ENCODE data around the gene DERA. TPM values are rescaled to one million over a fixed set of nuclear protein-coding genes. Genes with fewer than 3 reads are reported as not detected.

Gene DERA
- polyA plus RNA-seq, 1 donor (not counting 4 experiments of a cell fraction or from before 2014, with no cell fraction given) = 34.2 TPM

- Histone ChIP-seq H3K4me3 (ENCODE audit: control insufficient read depth in 2 of 3, extremely low read depth in 1 of 3, insufficient read depth in 2 of 3, low read depth in 1 of 3, low read length in 3 of 3) (no peak overlapping the region), H3K79me2 (ENCODE audit: control insufficient read depth, insufficient read depth, low read length) (peaks cover 17% of the 10 kb centered on the region), H3K9me1 (ENCODE audit: control insufficient read depth, extremely low read depth, insufficient read depth, low read length) (no peaks in the 10 kb centered on the region), H3K36me3 (ENCODE audit: control insufficient read depth in 2 of 2, extremely low read depth in 1 of 2, insufficient read depth in 2 of 2, low read length in 2 of 2) (no peaks in the 10 kb centered on the region), H3K27ac (ENCODE audit: control insufficient read depth, insufficient read depth, low read length) (no peak overlapping the region), H3K9me3 (ENCODE audit: control insufficient read depth, low read depth, low read length) (peaks cover 3% of the 10 kb centered on the region), H3K4me1 (ENCODE audit: control insufficient read depth, extremely low read depth, insufficient read depth, low read length) (no peaks in the 10 kb centered on the region), H4K20me1 (ENCODE audit: control insufficient read depth, extremely low read depth, insufficient read depth, low read length) (no peaks in the 10 kb centered on the region), H3K9ac (ENCODE audit: control insufficient read depth, extremely low read depth, insufficient read depth, low read length) (no peak overlapping the region), H2AFZ (ENCODE audit: control insufficient read depth, low read length) (no peak overlapping the region), H3K4me2 (ENCODE audit: control insufficient read depth, extremely low read depth, insufficient read depth, low read depth, low read length) (no peak overlapping the region), H3K27me3 (ENCODE audit: control insufficient read depth, extremely low read depth, insufficient read depth, low read length) (no peaks in the 10 kb centered on the region)
- no peak for FAIRE-seq
- no peak for DNase-seq (ENCODE audit: low read depth, low spot score)
- TF ChIP-seq, protein P1, sequence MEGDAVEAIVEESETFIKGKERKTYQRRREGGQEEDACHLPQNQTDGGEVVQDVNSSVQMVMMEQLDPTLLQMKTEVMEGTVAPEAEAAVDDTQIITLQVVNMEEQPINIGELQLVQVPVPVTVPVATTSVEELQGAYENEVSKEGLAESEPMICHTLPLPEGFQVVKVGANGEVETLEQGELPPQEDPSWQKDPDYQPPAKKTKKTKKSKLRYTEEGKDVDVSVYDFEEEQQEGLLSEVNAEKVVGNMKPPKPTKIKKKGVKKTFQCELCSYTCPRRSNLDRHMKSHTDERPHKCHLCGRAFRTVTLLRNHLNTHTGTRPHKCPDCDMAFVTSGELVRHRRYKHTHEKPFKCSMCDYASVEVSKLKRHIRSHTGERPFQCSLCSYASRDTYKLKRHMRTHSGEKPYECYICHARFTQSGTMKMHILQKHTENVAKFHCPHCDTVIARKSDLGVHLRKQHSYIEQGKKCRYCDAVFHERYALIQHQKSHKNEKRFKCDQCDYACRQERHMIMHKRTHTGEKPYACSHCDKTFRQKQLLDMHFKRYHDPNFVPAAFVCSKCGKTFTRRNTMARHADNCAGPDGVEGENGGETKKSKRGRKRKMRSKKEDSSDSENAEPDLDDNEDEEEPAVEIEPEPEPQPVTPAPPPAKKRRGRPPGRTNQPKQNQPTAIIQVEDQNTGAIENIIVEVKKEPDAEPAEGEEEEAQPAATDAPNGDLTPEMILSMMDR (optimal IDR thresholded peaks at IDR 0.05 in 1 of 3, IDR thresholded peaks at IDR 0.05 in 1 of 3, conservative IDR thresholded peaks at IDR 0.05 in 1 of 3; ENCODE audit: extremely low read depth in 1 of 3, insufficient read depth in 2 of 3, low read length in 3 of 3) = no peak
- TF ChIP-seq EZH2 (IDR thresholded peaks at IDR 0.05; ENCODE audit: low read length) = no peak
- dilution Hi-C loops (cut with MboI; ENCODE audit: extremely low pct_ligation_motif_present, low sequenced_read_pairs) = no loop called here
Observed at GRCh38 chr12:15937902-15938301, 26.8 kb downstream of the DERA start.

DNA sequence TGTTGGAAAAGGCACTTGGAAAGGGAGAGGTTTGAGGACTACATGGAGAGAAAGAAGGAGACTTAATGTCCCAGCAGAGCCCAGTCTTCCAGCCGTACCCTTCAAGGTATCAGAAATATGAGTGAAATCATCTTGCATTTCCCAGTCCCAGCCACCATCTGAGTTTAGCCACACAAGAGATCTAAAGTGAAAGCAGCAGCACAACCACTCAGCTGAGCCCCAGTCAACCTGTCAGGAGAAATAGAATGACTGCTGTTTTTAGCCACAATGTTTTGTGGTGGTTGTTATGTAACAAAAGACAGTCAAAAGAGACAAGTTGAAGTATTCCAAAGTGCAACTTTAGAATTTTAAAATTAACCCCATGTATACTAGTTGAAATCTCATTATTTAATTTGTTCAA, 28.0 kb downstream of the DERA start:
- no peak for FAIRE-seq
- Histone ChIP-seq H3K9ac (ENCODE audit: control insufficient read depth, extremely low read depth, insufficient read depth, low read length) (no peak overlapping the region), H3K9me1 (ENCODE audit: control insufficient read depth, extremely low read depth, insufficient read depth, low read length) (no peaks in the 10 kb centered on the region), H3K27me3 (ENCODE audit: control insufficient read depth, extremely low read depth, insufficient read depth, low read length) (no peaks in the 10 kb centered on the region), H3K36me3 (ENCODE audit: control insufficient read depth in 2 of 2, extremely low read depth in 1 of 2, insufficient read depth in 2 of 2, low read length in 2 of 2) (no peaks in the 10 kb centered on the region), H3K9me3 (ENCODE audit: control insufficient read depth, low read depth, low read length) (peaks cover 3% of the 10 kb centered on the region), H2AFZ (ENCODE audit: control insufficient read depth, low read length) (no peak overlapping the region), H3K4me2 (ENCODE audit: control insufficient read depth, extremely low read depth, insufficient read depth, low read depth, low read length) (no peak overlapping the region), H4K20me1 (ENCODE audit: control insufficient read depth, extremely low read depth, insufficient read depth, low read length) (no peaks in the 10 kb centered on the region), H3K79me2 (ENCODE audit: control insufficient read depth, insufficient read depth, low read length) (peaks cover 16% of the 10 kb centered on the region), H3K4me3 (ENCODE audit: control insufficient read depth in 2 of 3, extremely low read depth in 1 of 3, insufficient read depth in 2 of 3, low read depth in 1 of 3, low read length in 3 of 3) (no peak overlapping the region), H3K4me1 (ENCODE audit: control insufficient read depth, extremely low read depth, insufficient read depth, low read length) (no peaks in the 10 kb centered on the region), H3K27ac (ENCODE audit: control insufficient read depth, insufficient read depth, low read length) (no peak overlapping the region)
- dilution Hi-C loops (cut with MboI; ENCODE audit: extremely low pct_ligation_motif_present, low sequenced_read_pairs) = no loop called here
- no peak for DNase-seq (ENCODE audit: low read depth, low spot score)
- TF ChIP-seq, protein P1 (optimal IDR thresholded peaks at IDR 0.05 in 1 of 3, IDR thresholded peaks at IDR 0.05 in 1 of 3, conservative IDR thresholded peaks at IDR 0.05 in 1 of 3; ENCODE audit: extremely low read depth in 1 of 3, insufficient read depth in 2 of 3, low read length in 3 of 3) = no peak
- no peak for TF ChIP-seq EZH2 (IDR thresholded peaks at IDR 0.05; ENCODE audit: low read length)

All from keratinocyte (primary cell).